Loucy (cell line): ENCODE results near the gene SYNGR2.

Experiments
- H2AFZ ChIP-seq: fragments of 200-600 bp; sonication (generic); 2 replicates; pipeline ENCODE4 v1.6.0; 2016; ENCODE audit warnings: antibody characterized with exemption, mild to moderate bottlenecking, low read length, moderate library complexity
- H3F3A ChIP-seq: fragments of 200-600 bp; 2 replicates; pipeline ENCODE4 v1.6.0; 2016; ENCODE audit warnings: antibody characterized with exemption, low read depth, mild to moderate bottlenecking
- H3K27me3 ChIP-seq: fragments of 200-600 bp; sonication (generic); 2 replicates; pipeline ENCODE4 v1.6.1; 2014; ENCODE audit warnings: low read length, mild to moderate bottlenecking; ENCODE audit not compliant: insufficient read depth, poor library complexity, severe bottlenecking
- H3K36me3 ChIP-seq: fragments of 200-600 bp; sonication (generic); 2 replicates; pipeline ENCODE4 v1.6.1; 2016; ENCODE audit warnings: low read length; ENCODE audit not compliant: insufficient read depth
- H3K4me1 ChIP-seq: fragments of 200-600 bp; sonication (generic); 2 replicates; pipeline ENCODE4 v1.5.1; 2014; ENCODE audit warnings: low read length, mild to moderate bottlenecking; ENCODE audit not compliant: insufficient read depth, poor library complexity, severe bottlenecking
- H3K4me2 ChIP-seq: fragments of 200-600 bp; sonication (generic); 2 replicates; pipeline ENCODE4 v1.6.0; 2014; ENCODE audit warnings: antibody characterized with exemption, low read length, low read depth, mild to moderate bottlenecking; ENCODE audit not compliant: poor library complexity, severe bottlenecking
- H3K4me3 ChIP-seq: fragments of 200-600 bp; sonication (generic); 2 replicates; pipeline ENCODE4 v1.5.1; 2014; ENCODE audit warnings: low read length, mild to moderate bottlenecking, mixed read lengths; ENCODE audit not compliant: poor library complexity, severe bottlenecking
- H3K79me2 ChIP-seq: fragments of 200-600 bp; sonication (generic); 2 replicates; pipeline ENCODE4 v1.6.1; 2014; ENCODE audit warnings: low read length; ENCODE audit not compliant: insufficient read depth
- H3K9ac ChIP-seq: fragments of 200-600 bp; sonication (generic); 2 replicates; pipeline ENCODE4 v1.6.0; 2014; ENCODE audit warnings: mild to moderate bottlenecking, low read depth, low read length, moderate library complexity; ENCODE audit not compliant: poor library complexity, severe bottlenecking
- H3K9me2 ChIP-seq: fragments of 200-600 bp; sonication (generic); replicated peaks from 2 replicates; pipeline ENCODE4 v1.6.1; 2016; ENCODE audit warnings: low read depth, low read length, mixed read lengths
- H3K9me3 ChIP-seq: fragments of 200-600 bp; sonication (generic); 2 replicates; pipeline ENCODE4 v1.6.1; 2014; ENCODE audit warnings: mild to moderate bottlenecking, antibody characterized with exemption, low read length, low read depth; ENCODE audit not compliant: insufficient read depth
- H4K20me1 ChIP-seq: fragments of 200-600 bp; sonication (generic); 2 replicates; pipeline ENCODE4 v1.6.0; 2014; ENCODE audit warnings: antibody characterized with exemption, low read length, mild to moderate bottlenecking; ENCODE audit not compliant: insufficient read depth, poor library complexity, severe bottlenecking
- EZH2phosphoT487 ChIP-seq: fragments of 200-600 bp; IDR thresholded peaks from 2 replicates; pipeline ENCODE4 v1.6.1; 2018; ENCODE audit warnings: antibody characterized with exemption, mild to moderate bottlenecking, moderate library complexity, borderline replicate concordance
- TF ChIP-seq, protein P1 (sequence below): fragments of 200-600 bp; sonication (generic); conservative IDR thresholded peaks from 2 replicates; pipeline ENCODE4 v1.5.1; 2014; ENCODE audit warnings: mild to moderate bottlenecking, antibody characterized with exemption, low read length

Gene SYNGR2

DNA sequence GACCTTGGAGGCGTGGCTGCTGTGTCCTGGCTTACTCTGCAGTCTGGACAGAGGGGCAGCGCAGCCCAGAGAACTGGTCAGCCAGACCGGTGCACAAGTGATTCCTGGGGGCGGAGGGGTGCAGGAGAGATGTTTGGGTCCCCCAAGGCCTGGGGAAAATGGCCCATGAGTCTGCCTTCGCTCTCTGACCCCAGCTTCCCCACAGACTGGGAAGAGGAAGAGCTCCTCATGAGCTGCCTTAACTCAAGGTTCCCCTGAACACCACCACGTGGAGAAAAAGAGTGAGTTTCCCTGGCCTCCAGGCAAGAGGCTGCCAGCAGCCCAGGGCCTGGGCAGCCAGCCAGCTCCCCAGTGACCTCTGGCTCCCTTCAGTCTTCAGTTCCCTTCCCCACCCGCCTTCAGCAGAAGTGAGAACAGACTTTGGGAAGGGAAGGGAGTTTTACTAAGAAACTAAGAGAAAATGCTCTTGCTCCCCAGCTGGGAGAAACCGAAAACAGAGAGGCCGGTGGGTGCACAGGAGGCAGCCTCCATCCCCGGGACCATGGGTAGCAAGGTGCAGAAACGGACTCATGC is 24.1 kb upstream of the SYNGR2 start:
- Histone ChIP-seq H3K9me2 (no peaks in the 10 kb centered on the region), H2AFZ (no peak overlapping the region), H3F3A (peaks cover 3% of the 10 kb centered on the region; the same call in 1 of the 2 replicates), H3K9ac (no peak overlapping the region), H3K4me2 (no peak overlapping the region), H3K4me1 (no peaks in the 10 kb centered on the region), H3K79me2 (no peaks in the 10 kb centered on the region), H3K36me3 (no peaks in the 10 kb centered on the region), H4K20me1 (peaks cover 3% of the 10 kb centered on the region), H3K27me3 (no peaks in the 10 kb centered on the region), H3K9me3 (no peaks in the 10 kb centered on the region), H3K4me3 (no peak overlapping the region)
- no peak for TF ChIP-seq EZH2phosphoT487
- TF ChIP-seq, protein P1, sequence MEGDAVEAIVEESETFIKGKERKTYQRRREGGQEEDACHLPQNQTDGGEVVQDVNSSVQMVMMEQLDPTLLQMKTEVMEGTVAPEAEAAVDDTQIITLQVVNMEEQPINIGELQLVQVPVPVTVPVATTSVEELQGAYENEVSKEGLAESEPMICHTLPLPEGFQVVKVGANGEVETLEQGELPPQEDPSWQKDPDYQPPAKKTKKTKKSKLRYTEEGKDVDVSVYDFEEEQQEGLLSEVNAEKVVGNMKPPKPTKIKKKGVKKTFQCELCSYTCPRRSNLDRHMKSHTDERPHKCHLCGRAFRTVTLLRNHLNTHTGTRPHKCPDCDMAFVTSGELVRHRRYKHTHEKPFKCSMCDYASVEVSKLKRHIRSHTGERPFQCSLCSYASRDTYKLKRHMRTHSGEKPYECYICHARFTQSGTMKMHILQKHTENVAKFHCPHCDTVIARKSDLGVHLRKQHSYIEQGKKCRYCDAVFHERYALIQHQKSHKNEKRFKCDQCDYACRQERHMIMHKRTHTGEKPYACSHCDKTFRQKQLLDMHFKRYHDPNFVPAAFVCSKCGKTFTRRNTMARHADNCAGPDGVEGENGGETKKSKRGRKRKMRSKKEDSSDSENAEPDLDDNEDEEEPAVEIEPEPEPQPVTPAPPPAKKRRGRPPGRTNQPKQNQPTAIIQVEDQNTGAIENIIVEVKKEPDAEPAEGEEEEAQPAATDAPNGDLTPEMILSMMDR = no peak

DNA sequence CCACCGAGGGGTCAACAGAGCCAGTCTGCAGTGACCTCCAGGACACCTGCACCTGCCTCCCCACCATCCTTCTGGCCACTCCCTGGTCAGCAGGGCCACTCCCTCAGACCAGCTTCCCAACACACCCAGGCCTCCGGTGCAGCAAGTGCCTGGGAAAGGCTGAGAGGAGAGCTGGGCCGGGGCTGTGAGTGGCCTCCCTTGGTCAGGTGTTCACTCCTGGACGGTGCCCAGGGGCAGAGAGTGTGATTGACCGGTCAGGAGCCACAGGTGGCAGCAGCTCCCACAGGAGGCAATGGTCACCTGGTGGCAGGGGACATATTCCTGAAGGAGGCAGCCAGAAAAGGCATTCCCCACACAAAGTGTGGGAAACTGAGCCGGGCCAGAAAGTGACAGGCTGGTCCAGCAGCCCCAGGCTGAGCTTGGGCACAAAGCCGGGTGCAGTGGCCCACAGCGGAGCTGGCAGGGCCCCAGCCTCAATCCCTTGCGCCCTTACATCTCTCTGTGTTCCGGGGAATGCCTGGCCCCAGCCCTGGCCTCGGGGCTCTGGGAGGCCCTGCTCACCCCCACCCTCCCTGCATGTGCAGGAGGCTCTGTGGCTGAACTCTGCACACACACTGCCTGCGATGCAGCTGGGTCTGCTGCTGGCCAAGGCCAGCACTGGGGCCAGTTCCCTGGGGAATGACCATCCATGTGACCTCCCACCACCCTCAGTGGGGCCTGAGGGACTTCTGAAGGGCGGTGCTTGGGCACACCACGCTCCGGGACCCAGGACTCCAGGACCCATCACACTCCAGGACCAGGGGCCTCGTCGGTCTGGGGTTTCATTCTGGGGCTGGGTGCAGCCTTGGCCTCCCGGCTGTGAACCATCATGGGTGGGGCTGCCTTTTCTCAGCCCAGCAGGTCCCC is 23.4 kb upstream of the SYNGR2 start:
- no peak overlapping the region for H3K4me2 ChIP-seq
- H3K36me3 ChIP-seq = no peaks in the 10 kb centered on the region
- H3K4me3 ChIP-seq = no peak overlapping the region
- no peaks in the 10 kb centered on the region for H3K79me2 ChIP-seq
- TF ChIP-seq EZH2phosphoT487 = no peak
- TF ChIP-seq, protein P1 = no peak
- no peaks in the 10 kb centered on the region for H3K9me2 ChIP-seq
- H3K4me1 ChIP-seq = no peaks in the 10 kb centered on the region
- H3F3A ChIP-seq = peaks cover 2% of the 10 kb centered on the region; the same call in 1 of the 2 replicates
- no peaks in the 10 kb centered on the region for H3K9me3 ChIP-seq
- H2AFZ ChIP-seq = no peak overlapping the region
- peaks cover 3% of the 10 kb centered on the region for H4K20me1 ChIP-seq
- no peak overlapping the region for H3K9ac ChIP-seq
- no peaks in the 10 kb centered on the region for H3K27me3 ChIP-seq

- Histone ChIP-seq H2AFZ (no peak overlapping the region), H3K9me3 (no peaks in the 10 kb centered on the region), H3K4me2 (no peak overlapping the region), H3K36me3 (no peaks in the 10 kb centered on the region), H4K20me1 (peaks cover 3% of the 10 kb centered on the region), H3K4me1 (no peaks in the 10 kb centered on the region), H3K9me2 (no peaks in the 10 kb centered on the region), H3K27me3 (no peaks in the 10 kb centered on the region), H3K79me2 (no peaks in the 10 kb centered on the region), H3K4me3 (no peak overlapping the region), H3K9ac (no peak overlapping the region), H3F3A (no peaks in the 10 kb centered on the region)
- TF ChIP-seq, protein P1 = no peak
- no peak for TF ChIP-seq EZH2phosphoT487
Observed at GRCh38 chr17:78146471-78146869, 21.9 kb upstream of the SYNGR2 start.
